MM.1S (cell line): Measurements from ENCODE around the gene ATG2B.

ENCODE experiments used
- DNase-seq: peaks from one replicate; pipeline ENCODE4 v3.0.0-alpha.2; 2015
- H2AFZ ChIP-seq: fragments of 300-600 bp; sonication (generic); 2 replicates; pipeline ENCODE4 v1.6.0; 2016; ENCODE audit warnings: antibody characterized with exemption, low read length
- H3F3A ChIP-seq: fragments of 300-600 bp; sonication (generic); 2 replicates; pipeline ENCODE4 v1.6.1; 2016; ENCODE audit warnings: mild to moderate bottlenecking, antibody characterized with exemption, low read length, moderate library complexity, mixed read lengths; ENCODE audit not compliant: insufficient read depth
- H3K27ac ChIP-seq: fragments of 300-600 bp; sonication (generic); 2 replicates; pipeline ENCODE4 v1.5.1; 2016; ENCODE audit warnings: mild to moderate bottlenecking, low read length
- H3K27me3 ChIP-seq: fragments of 300-600 bp; sonication (generic); replicated peaks from 2 replicates; pipeline ENCODE4 v1.6.0; 2016; ENCODE audit warnings: low read length; ENCODE audit not compliant: insufficient read depth
- H3K36me3 ChIP-seq: fragments of 300-600 bp; sonication (generic); replicated peaks from 2 replicates; pipeline ENCODE4 v1.6.1; 2016; ENCODE audit warnings: mild to moderate bottlenecking, low read length, mixed read lengths; ENCODE audit not compliant: insufficient read depth
- H3K4me1 ChIP-seq: fragments of 300-600 bp; sonication (generic); 2 replicates; pipeline ENCODE4 v1.6.1; 2016; ENCODE audit warnings: low read length, mixed read lengths
- H3K4me2 ChIP-seq: fragments of 300-600 bp; sonication (generic); 2 replicates; pipeline ENCODE4 v1.6.0; 2016; ENCODE audit warnings: low read depth, low read length
- H3K4me3 ChIP-seq: fragments of 300-600 bp; sonication (generic); 2 replicates; pipeline ENCODE4 v1.5.1; 2016; ENCODE audit warnings: low read length, mixed read lengths
- H3K79me2 ChIP-seq: fragments of 300-600 bp; sonication (generic); 2 replicates; pipeline ENCODE4 v1.6.1; 2016; ENCODE audit warnings: mixed run types, low read length, mixed read lengths
- H3K9ac ChIP-seq: fragments of 300-600 bp; sonication (generic); 2 replicates; pipeline ENCODE4 v1.6.1; 2016; ENCODE audit warnings: low read length, mixed read lengths
- H3K9me2 ChIP-seq: fragments of 300-600 bp; sonication (generic); replicated peaks from 2 replicates; pipeline ENCODE4 v1.6.1; 2016; ENCODE audit warnings: mild to moderate bottlenecking, low read length, mixed read lengths; ENCODE audit not compliant: insufficient read depth
- H3K9me3 ChIP-seq: fragments of 300-600 bp; sonication (generic); replicated peaks from 2 replicates; pipeline ENCODE4 v1.6.1; 2016; ENCODE audit warnings: mild to moderate bottlenecking, low read length, mixed read lengths; ENCODE audit not compliant: insufficient read depth
- H4K20me1 ChIP-seq: fragments of 300-600 bp; sonication (generic); 2 replicates; pipeline ENCODE4 v1.6.1; 2016; ENCODE audit warnings: mild to moderate bottlenecking, low read length, moderate library complexity, mixed read lengths; ENCODE audit not compliant: insufficient read depth
- EZH2 ChIP-seq: fragments of 300-600 bp; sonication (generic); optimal IDR thresholded peaks from 2 replicates; pipeline ENCODE3; 2017; ENCODE audit warnings: low read depth, mild to moderate bottlenecking, antibody characterized with exemption, low read length, mixed read lengths
- EZH2phosphoT487 ChIP-seq: fragments of 300-600 bp; sonication (generic); IDR thresholded peaks from 2 replicates; pipeline ENCODE4 v1.6.1; 2018; ENCODE audit warnings: antibody characterized with exemption, low read length
- TF ChIP-seq, protein P1 (sequence below): fragments of 300-600 bp; sonication (generic); IDR thresholded peaks from 2 replicates; pipeline ENCODE4 v1.5.1; 2016; ENCODE audit warnings: antibody characterized with exemption, low read length, mixed read lengths

The ATG2B gene

DNA sequence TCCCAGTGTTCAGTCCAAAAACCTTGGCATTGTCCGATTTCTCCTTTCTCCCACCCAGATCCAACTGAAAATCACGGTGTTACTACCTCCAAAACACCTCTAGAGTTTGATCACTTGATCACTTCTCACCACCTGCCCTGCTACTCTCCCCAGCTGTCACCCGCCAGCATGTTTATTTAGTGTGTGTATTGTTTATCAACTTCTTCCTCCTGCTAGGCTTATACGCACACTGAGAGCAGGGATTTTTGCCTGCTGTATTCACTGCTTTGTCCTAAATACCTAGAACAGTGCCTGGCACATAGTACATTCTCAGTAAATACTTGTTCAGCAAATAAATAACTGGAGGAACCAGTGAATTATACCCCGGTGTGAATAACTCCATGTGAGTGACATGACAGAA, 102.1 kb downstream of the ATG2B start:
- Histone ChIP-seq H3K9me3 (no peaks in the 10 kb centered on the region), H4K20me1 (no peaks in the 10 kb centered on the region), H3K9ac (no peak overlapping the region), H3K79me2 (no peaks in the 10 kb centered on the region), H3K4me1 (no peaks in the 10 kb centered on the region), H3F3A (no peaks in the 10 kb centered on the region), H2AFZ (no peak overlapping the region), H3K9me2 (no peaks in the 10 kb centered on the region), H3K36me3 (no peaks in the 10 kb centered on the region), H3K27ac (no peak overlapping the region), H3K27me3 (no peaks in the 10 kb centered on the region), H3K4me2 (no peak overlapping the region), H3K4me3 (no peak overlapping the region)
- TF ChIP-seq EZH2phosphoT487 = no peak
- TF ChIP-seq, protein P1, sequence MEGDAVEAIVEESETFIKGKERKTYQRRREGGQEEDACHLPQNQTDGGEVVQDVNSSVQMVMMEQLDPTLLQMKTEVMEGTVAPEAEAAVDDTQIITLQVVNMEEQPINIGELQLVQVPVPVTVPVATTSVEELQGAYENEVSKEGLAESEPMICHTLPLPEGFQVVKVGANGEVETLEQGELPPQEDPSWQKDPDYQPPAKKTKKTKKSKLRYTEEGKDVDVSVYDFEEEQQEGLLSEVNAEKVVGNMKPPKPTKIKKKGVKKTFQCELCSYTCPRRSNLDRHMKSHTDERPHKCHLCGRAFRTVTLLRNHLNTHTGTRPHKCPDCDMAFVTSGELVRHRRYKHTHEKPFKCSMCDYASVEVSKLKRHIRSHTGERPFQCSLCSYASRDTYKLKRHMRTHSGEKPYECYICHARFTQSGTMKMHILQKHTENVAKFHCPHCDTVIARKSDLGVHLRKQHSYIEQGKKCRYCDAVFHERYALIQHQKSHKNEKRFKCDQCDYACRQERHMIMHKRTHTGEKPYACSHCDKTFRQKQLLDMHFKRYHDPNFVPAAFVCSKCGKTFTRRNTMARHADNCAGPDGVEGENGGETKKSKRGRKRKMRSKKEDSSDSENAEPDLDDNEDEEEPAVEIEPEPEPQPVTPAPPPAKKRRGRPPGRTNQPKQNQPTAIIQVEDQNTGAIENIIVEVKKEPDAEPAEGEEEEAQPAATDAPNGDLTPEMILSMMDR = no peak
- no peak for TF ChIP-seq EZH2
- DNase-seq = no peak

DNA sequence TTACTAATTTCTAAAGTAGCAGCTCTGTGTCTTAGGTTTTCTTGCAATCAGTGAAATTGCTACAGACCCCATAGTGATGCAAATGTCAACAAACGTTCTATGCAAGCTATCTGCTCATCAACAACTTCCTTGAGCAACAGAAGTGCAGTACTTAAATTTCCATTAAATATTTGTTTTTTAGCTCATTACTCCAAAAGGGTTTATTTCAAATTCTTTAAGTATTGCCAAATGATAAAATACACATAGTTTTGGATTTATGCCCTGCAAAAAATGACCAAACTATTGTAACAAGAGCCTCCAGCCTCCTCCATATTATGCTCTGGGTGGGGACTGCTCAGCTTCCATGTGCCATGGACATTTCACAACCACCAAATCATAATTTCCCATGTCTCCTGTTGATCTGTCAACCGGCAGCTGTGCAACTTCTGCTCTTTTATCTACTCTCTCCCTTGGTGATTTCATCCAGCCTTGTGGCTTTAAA, 102.8 kb downstream of the ATG2B start:
- Histone ChIP-seq H3K9me2 (no peaks in the 10 kb centered on the region), H3K27ac (no peak overlapping the region), H3K27me3 (no peaks in the 10 kb centered on the region), H3K79me2 (no peaks in the 10 kb centered on the region), H3K9me3 (no peaks in the 10 kb centered on the region), H3K9ac (no peak overlapping the region), H3K36me3 (no peaks in the 10 kb centered on the region), H3K4me1 (no peaks in the 10 kb centered on the region), H3K4me3 (no peak overlapping the region), H3K4me2 (no peak overlapping the region), H2AFZ (no peak overlapping the region), H3F3A (no peaks in the 10 kb centered on the region), H4K20me1 (no peaks in the 10 kb centered on the region)
- no peak for DNase-seq
- no peak for TF ChIP-seq EZH2phosphoT487
- no peak for TF ChIP-seq EZH2
- TF ChIP-seq, protein P1 = no peak

DNA sequence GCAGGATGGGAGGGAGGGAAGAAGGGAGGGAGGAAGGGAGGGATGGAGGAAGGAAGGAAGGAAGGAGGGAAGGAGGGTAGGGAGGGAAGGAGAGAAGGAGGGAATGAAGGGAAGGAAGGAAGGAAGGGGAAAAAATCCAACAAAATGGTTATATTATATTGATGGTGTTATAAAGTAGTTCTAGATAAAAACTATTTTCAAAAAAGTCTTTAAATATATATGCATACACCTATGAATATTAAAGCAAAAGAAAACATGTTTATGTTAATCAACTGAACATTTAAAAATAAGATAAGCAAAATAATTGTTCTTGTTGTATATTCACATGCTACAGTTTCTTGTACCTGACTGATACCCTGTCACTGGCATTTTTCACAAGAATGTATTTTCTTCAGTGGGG, 105.2 kb downstream of the ATG2B start:
- no peak overlapping the region for H3K9ac ChIP-seq
- TF ChIP-seq, protein P1 = no peak
- TF ChIP-seq EZH2phosphoT487 (no peak), EZH2 (no peak)
- H3K9me3 ChIP-seq = no peaks in the 10 kb centered on the region

More for the DNA sequence above, 105.2 kb downstream of the ATG2B start:
- Histone ChIP-seq H3K79me2 (no peaks in the 10 kb centered on the region), H3K27ac (no peak overlapping the region), H4K20me1 (no peaks in the 10 kb centered on the region), H3K27me3 (no peaks in the 10 kb centered on the region), H3F3A (no peaks in the 10 kb centered on the region), H3K36me3 (no peaks in the 10 kb centered on the region), H3K4me2 (no peak overlapping the region), H3K9me2 (no peaks in the 10 kb centered on the region), H2AFZ (no peak overlapping the region), H3K4me3 (no peak overlapping the region), H3K4me1 (no peaks in the 10 kb centered on the region)
- DNase-seq = no peak
